PC-9 (cell line): ENCODE results near the gene PHC2. TPM values are rescaled to one million over a fixed set of nuclear protein-coding genes. Genes with fewer than 3 reads are reported as not detected.

Experiments used
- BruUV-seq: library from RNA; stranded (reverse); fragments of 400-500 nt; replicated peaks from 2 replicates; lab custom pipeline; 2021; lab: Mats Ljungman, UMichigan
- CTCF ChIA-PET: fragments of 300-600 bp; sonication (Branson Sonifier 250); formaldehyde crosslinking; loops from one replicate; lab custom pipeline; 2022; ENCODE audit warnings: antibody characterized with exemption; lab: Charles Lee
- POLR2A ChIA-PET: fragments of 300-600 bp; sonication (Branson Sonifier 250); formaldehyde crosslinking; loops from one replicate; lab custom pipeline; 2022; ENCODE audit warnings: antibody characterized with exemption; ENCODE audit not compliant: unreplicated experiment; lab: Charles Lee
- DNase-seq, 2 experiments: peaks; one replicate each; pipeline versions ENCODE4 v3.0.0 to v3.0.0-alpha.2; 2015 to 2022; ENCODE audit warnings: mixed read lengths in 1 of 2
- H2AFZ ChIP-seq: fragments of 200-600 bp; sonication (generic); 2 replicates; pipeline ENCODE4 v1.8.1; 2017; ENCODE audit warnings: antibody characterized with exemption
- H3F3A ChIP-seq: fragments of 200-600 bp; sonication (generic); 2 replicates; pipeline ENCODE4 v1.8.1; 2017; ENCODE audit warnings: antibody characterized with exemption, mild to moderate bottlenecking, low read depth; ENCODE audit not compliant: insufficient read depth
- H3K27ac ChIP-seq: fragments of 200-600 bp; sonication (generic); 2 replicates; pipeline ENCODE4 v1.6.1; 2016; ENCODE audit warnings: mixed run types
- H3K27me3 ChIP-seq: fragments of 200-600 bp; sonication (generic); 2 replicates; pipeline ENCODE4 v1.6.1; 2016; ENCODE audit warnings: low read depth, mixed run types; ENCODE audit not compliant: insufficient read depth
- H3K36me3 ChIP-seq: fragments of 200-600 bp; sonication (generic); 2 replicates; pipeline ENCODE4 v1.6.1; 2016; ENCODE audit warnings: low read depth, mixed run types
- H3K4me1 ChIP-seq: fragments of 200-600 bp; sonication (generic); replicated peaks from 2 replicates; pipeline ENCODE4 v1.6.1; 2016; ENCODE audit warnings: mixed run types; ENCODE audit not compliant: insufficient read depth
- H3K4me2 ChIP-seq: fragments of 200-600 bp; sonication (generic); 2 replicates; pipeline ENCODE4 v1.6.1; 2017; ENCODE audit warnings: mixed run types
- H3K4me3 ChIP-seq: fragments of 200-600 bp; sonication (generic); 2 replicates; pipeline ENCODE4 v1.6.1; 2016; ENCODE audit warnings: mixed run types
- H3K79me2 ChIP-seq: fragments of 200-600 bp; sonication (generic); 2 replicates; pipeline ENCODE4 v1.6.1; 2017; ENCODE audit warnings: low read depth, mixed run types
- H3K9me2 ChIP-seq: fragments of 200-600 bp; sonication (generic); 2 replicates; pipeline ENCODE4 v1.8.1; 2017; ENCODE audit warnings: mild to moderate bottlenecking; ENCODE audit not compliant: insufficient read depth
- H3K9me3 ChIP-seq: fragments of 200-600 bp; sonication (generic); 2 replicates; pipeline ENCODE4 v1.8.1; 2016; ENCODE audit warnings: low read depth; ENCODE audit not compliant: insufficient read depth
- H4K20me1 ChIP-seq: fragments of 200-600 bp; sonication (generic); 2 replicates; pipeline ENCODE4 v1.8.1; 2017; ENCODE audit not compliant: insufficient read depth
- CTCF ChIP-seq: fragments of 200-600 bp; sonication (generic); conservative IDR thresholded peaks from 2 replicates; pipeline ENCODE4 v1.6.1; 2017; ENCODE audit warnings: mixed run types, antibody characterized with exemption, mild to moderate bottlenecking, moderate library complexity
- EZH2 ChIP-seq: fragments of 200-600 bp; sonication (generic); IDR thresholded peaks from 2 replicates; pipeline ENCODE4 v1.8.0; 2017; ENCODE audit warnings: antibody characterized with exemption, low read depth
- intact Hi-C: fragments of 100-400 bp; cut with micrococcal nuclease; formaldehyde crosslinking; loops from one replicate; pipeline ENCODE4 v1.10.0; 2022; ENCODE audit not compliant: unreplicated experiment
- total RNA-seq: library from RNA; stranded (reverse); gene quantifications from 2 replicates; pipeline ENCODE4 v1.2.3, GENCODE V29; 2021

The PHC2 gene
- total RNA-seq, 1 experiment from 2014 or later = 48.1 TPM

- Histone ChIP-seq H2AFZ (no peak overlapping the region), H3F3A (peaks cover 47% of the 10 kb centered on the region; the same call in 1 of the 2 replicates), H3K4me2 (no peak overlapping the region), H4K20me1 (peaks cover 96% of the 10 kb centered on the region), H3K27ac (no peak overlapping the region), H3K4me1 (peaks cover 38% of the 10 kb centered on the region), H3K9me3 (no peaks in the 10 kb centered on the region), H3K9me2 (no peaks in the 10 kb centered on the region), H3K4me3 (no peak overlapping the region), H3K79me2 (peaks cover 98% of the 10 kb centered on the region), H3K36me3 (peaks cover 56% of the 10 kb centered on the region), H3K27me3 (no peaks in the 10 kb centered on the region)
- no TSS peak for BruUV-seq
- intact Hi-C loops = no loop called here
- no peak for DNase-seq
- ChIA-PET CTCF (no interaction called here), POLR2A (no interaction called here)
- TF ChIP-seq CTCF (no peak), EZH2 (no peak)
These were observed 91.5 kb downstream of the PHC2 start for GRCh38 chr1:33339413-33339812.

DNA sequence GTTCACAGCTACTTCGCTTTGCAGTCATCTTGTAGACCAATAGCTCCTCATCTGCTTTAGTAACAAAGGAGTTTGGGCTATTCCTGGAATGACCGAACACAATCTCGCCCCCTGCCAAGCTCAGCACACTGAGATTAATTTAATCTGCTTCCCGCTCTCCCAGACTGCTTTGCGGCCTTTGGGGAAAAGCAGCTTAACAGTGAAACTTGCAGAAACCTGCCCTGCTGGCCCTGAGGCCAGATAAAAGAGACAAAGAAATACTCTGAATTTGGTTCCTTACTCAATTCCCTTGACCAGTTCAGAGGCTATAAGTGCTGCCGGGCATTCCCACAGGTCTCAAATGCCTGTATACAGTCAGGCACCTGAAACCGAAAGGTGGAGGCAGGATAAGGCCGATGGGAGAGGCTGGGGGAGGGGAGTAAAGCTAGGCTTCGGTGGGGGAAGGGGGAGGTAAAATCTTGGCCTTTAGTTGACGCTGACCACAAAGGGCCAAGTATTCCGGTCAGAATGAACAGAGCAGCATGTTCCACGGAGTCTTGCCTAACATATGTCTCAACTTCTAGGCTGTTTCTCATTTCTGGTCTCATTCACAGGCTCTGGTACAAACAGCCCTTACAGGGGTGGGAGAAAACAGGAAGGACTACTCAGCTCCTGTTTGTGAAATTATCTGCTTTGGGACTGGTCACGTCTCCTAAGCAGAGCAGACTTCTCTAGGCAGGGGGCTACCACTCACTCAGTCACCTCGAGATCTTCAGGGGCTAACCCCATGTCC, 92.3 kb downstream of the PHC2 start:
- no peaks in the 10 kb centered on the region for H3K9me2 ChIP-seq
- H3K27ac ChIP-seq = no peak overlapping the region; the same call in 1 of the 2 replicates
- no peak for DNase-seq
- no peak overlapping the region for H2AFZ ChIP-seq
- no peak for TF ChIP-seq CTCF
- no peak for TF ChIP-seq EZH2
- peaks cover 98% of the 10 kb centered on the region for H4K20me1 ChIP-seq
- H3K4me2 ChIP-seq = no peak overlapping the region
- H3K36me3 ChIP-seq = peaks cover 53% of the 10 kb centered on the region
- no TSS peak for BruUV-seq
- ChIA-PET POLR2A (interaction anchor here (1.0 kb wide), 1 partner anchor 12 kb away, joined by 3 read pairs; no protein-coding TSS in a partner anchor), CTCF (no interaction called here)
- no peaks in the 10 kb centered on the region for H3K27me3 ChIP-seq
- intact Hi-C loops = no loop called here
- H3K9me3 ChIP-seq = no peaks in the 10 kb centered on the region
- peaks cover 97% of the 10 kb centered on the region for H3K79me2 ChIP-seq
- no peak overlapping the region for H3K4me3 ChIP-seq
- H3K4me1 ChIP-seq = peaks cover 31% of the 10 kb centered on the region
- H3F3A ChIP-seq = peaks cover 40% of the 10 kb centered on the region

DNA sequence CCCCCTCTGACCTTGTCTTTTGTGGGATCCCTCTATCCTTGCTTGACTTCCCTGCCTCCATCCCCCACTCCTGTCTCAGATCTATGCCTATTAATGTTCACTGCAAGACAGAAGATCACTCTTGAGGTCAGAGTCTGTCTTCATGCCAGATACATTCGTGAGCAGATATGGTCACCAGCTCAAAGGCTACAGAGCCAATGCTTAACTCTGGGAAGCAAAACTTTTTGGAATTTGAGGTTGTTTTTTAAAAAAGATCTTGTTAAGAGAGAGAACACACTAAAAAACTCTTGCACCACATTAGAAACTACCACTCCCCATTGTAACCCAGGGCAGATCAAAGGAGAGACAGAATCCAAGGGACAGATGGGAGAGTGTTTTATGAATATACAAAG, 92.9 kb downstream of the PHC2 start:
- H3K79me2 ChIP-seq = peaks cover 99% of the 10 kb centered on the region
- H3F3A ChIP-seq = peaks cover 41% of the 10 kb centered on the region
- no peak overlapping the region; the same call in 1 of the 2 replicates for H3K27ac ChIP-seq
- CTCF ChIA-PET = no interaction called here
- no TSS peak for BruUV-seq
- H3K9me3 ChIP-seq = no peaks in the 10 kb centered on the region
- DNase-seq = no peak
- H3K36me3 ChIP-seq = peaks cover 56% of the 10 kb centered on the region
- no peak overlapping the region for H3K4me2 ChIP-seq
- TF ChIP-seq CTCF (no peak), EZH2 (no peak)
- H3K27me3 ChIP-seq = no peaks in the 10 kb centered on the region
- intact Hi-C loops = no loop called here
- H3K9me2 ChIP-seq = no peaks in the 10 kb centered on the region
- POLR2A ChIA-PET = interaction anchor here (0.7 to 1.0 kb wide), 2 partner anchors 12 to 75 kb away, joined by 3 read pairs; no protein-coding TSS in a partner anchor
- no peak overlapping the region for H3K4me3 ChIP-seq
- peaks cover 25% of the 10 kb centered on the region for H3K4me1 ChIP-seq
- no peak overlapping the region for H2AFZ ChIP-seq
- H4K20me1 ChIP-seq = peaks cover 98% of the 10 kb centered on the region
